ENCODE data around the gene DOCK2.
"Not testable (repeated sequence)": the region's sequence is repeated elsewhere in the genome, so short reads cannot be mapped to it uniquely, and the experiment has no call there.

The DOCK2 gene

GRCh38 chr5:169637085-169637548 is at the start of gene DOCK2:
DOCK2 (plus strand) TSS chr5:169637275; CDS start chr5:169637327, 52 bp downstream.
- H3K4me3 ChIP-seq (ENCODE audit: low read depth, low read length): peak within 1 kb of the TSS; percentile 60

- no peak overlapping the region for H3K4me3 ChIP-seq (ENCODE audit: low read depth, low read length)
These were observed 46.5 kb upstream of the DOCK2 start for GRCh38 chr5:169590602-169591001.

GRCh38 chr5:169591636-169592035 is 45.4 kb upstream of the DOCK2 start:
- no peak overlapping the region for H3K4me3 ChIP-seq (ENCODE audit: low read depth, low read length)

GRCh38 chr5:169592937-169593650 is 44.0 kb upstream of the DOCK2 start:
- H3K4me3 ChIP-seq (ENCODE audit: low read depth, low read length): no peak overlapping the region

GRCh38 chr5:169595172-169595820 is 41.8 kb upstream of the DOCK2 start:
- no peak overlapping the region for H3K4me3 ChIP-seq (ENCODE audit: low read depth, low read length)

- no peak overlapping the region for H3K4me3 ChIP-seq (ENCODE audit: low read depth, low read length)
These were observed 37.6 kb upstream of the DOCK2 start for GRCh38 chr5:169599451-169599850.

GRCh38 chr5:169602535-169602934 is 34.5 kb upstream of the DOCK2 start:
- H3K4me3 ChIP-seq (ENCODE audit: low read depth, low read length): no peak overlapping the region

- H3K4me3 ChIP-seq (ENCODE audit: low read depth, low read length): no peak overlapping the region
These were observed 30.8 kb upstream of the DOCK2 start for GRCh38 chr5:169606279-169606678.

- no peak overlapping the region for H3K4me3 ChIP-seq (ENCODE audit: low read depth, low read length)
These were observed 29.2 kb upstream of the DOCK2 start for GRCh38 chr5:169607882-169608281.

- H3K4me3 ChIP-seq (ENCODE audit: low read depth, low read length): no peak overlapping the region
These were observed 27.4 kb upstream of the DOCK2 start for GRCh38 chr5:169609716-169610115.

- no peak overlapping the region for H3K4me3 ChIP-seq (ENCODE audit: low read depth, low read length)
These were observed 26.5 kb upstream of the DOCK2 start for GRCh38 chr5:169610606-169611005.

GRCh38 chr5:169615561-169615960 is 21.5 kb upstream of the DOCK2 start:
- no peak overlapping the region for H3K4me3 ChIP-seq (ENCODE audit: low read depth, low read length)

- H3K4me3 ChIP-seq (ENCODE audit: low read depth, low read length): not testable (repeated sequence)
These were observed 12.8 kb upstream of the DOCK2 start for GRCh38 chr5:169624307-169624706.

- no peak overlapping the region for H3K4me3 ChIP-seq (ENCODE audit: low read depth, low read length)
These were observed 10.3 kb upstream of the DOCK2 start for GRCh38 chr5:169626779-169627178.

- no peak overlapping the region for H3K4me3 ChIP-seq (ENCODE audit: low read depth, low read length)
These were observed 9.5 kb upstream of the DOCK2 start for GRCh38 chr5:169627551-169627950.

GRCh38 chr5:169628892-169629291 is 8.2 kb upstream of the DOCK2 start:
- H3K4me3 ChIP-seq (ENCODE audit: low read depth, low read length): no peak overlapping the region

- no peak overlapping the region for H3K4me3 ChIP-seq (ENCODE audit: low read depth, low read length)
These were observed 7.1 kb upstream of the DOCK2 start for GRCh38 chr5:169629847-169630548.

- H3K4me3 ChIP-seq (ENCODE audit: low read depth, low read length): no peak overlapping the region
These were observed 5.7 kb upstream of the DOCK2 start for GRCh38 chr5:169631360-169631759.

GRCh38 chr5:169632946-169633345 is 4.1 kb upstream of the DOCK2 start:
- no peak overlapping the region for H3K4me3 ChIP-seq (ENCODE audit: low read depth, low read length)

GRCh38 chr5:169634606-169635005 is 2.5 kb upstream of the DOCK2 start:
- no peak overlapping the region for H3K4me3 ChIP-seq (ENCODE audit: low read depth, low read length)

- no peak overlapping the region for H3K4me3 ChIP-seq (ENCODE audit: low read depth, low read length)
These were observed 1.1 kb upstream of the DOCK2 start for GRCh38 chr5:169635936-169636335.

Data from iPS-11a (cell line).